Activated CD4-positive, CD25-positive, alpha-beta regulatory T cell treated with anti-CD3 and anti-CD28 coated beads, Interleukin-2, amount 50 U/mL, for 16 hours (primary cell): ENCODE measurements around the gene ALKBH5.

ENCODE experiments used
- DNase-seq: peaks from one replicate; pipeline ENCODE4 v3.0.0-alpha.2; 2020; ENCODE audit warnings: low read depth, low spot score

ALKBH5 gene

DNA sequence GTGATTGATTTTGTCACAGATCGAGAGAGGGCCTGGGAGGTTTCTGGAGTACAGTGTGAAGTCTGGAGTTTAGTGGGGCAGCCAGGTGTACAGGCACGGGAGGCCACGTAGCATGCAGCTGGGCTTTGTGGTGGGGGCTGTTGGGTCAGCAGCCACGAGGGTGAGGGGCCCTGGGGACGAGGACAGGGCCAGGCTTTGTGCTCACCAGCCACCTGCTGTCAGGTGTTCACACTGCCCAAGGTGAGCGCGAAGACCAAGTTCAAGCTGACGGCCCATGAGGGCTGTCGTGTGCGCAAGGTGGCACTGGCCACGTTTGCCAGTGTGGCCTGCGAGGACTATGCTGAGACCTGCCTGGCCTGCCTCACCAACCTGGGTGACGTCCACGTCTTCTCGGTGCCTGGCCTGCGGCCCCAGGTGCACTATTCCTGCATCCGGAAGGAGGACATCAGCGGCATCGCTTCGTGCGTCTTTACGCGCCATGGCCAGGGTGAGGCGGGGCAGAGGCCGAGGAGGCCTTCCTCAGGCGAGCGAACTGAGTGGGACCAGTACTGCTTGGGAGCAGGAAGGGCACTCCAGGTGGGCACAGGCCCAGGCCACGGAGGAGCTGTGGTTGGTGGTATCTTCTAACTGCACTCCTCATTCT is 57.7 kb downstream of the ALKBH5 start:
- no peak for DNase-seq

DNA sequence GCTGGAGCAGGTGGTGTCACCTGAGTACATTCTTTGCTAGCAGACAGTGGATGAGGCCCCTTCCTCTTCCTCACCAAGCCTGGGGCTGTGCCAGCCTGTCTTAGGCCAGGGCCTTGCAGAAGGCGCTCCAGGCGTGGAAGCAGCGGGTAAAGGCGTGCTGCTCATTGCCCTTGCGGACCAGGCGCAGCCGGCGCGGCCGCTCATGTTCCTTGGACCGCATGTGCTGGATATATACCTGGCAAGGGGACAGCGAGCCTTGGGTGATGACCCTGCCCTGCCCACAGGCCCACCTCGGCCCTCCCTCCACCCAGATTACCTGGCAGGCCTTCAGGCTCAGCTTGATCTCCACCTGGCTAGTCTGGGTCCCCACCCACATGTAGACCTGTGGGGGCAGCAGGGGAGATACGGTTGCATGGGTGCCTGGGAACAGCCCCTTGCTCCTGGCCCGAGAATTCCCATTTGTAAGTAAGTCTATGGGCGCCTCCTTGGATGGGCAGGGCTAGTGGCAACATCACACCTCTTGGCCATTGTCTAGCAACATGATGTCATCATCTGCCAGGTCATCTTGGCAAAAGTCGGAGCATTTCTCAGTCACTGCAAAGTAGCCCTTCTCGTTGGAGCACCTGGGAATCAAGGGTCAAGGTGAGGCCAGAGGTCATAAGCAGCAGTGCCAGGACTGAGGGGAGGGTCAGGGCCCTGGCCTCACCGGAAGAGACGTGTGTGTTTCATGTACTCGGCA is 61.6 kb downstream of the ALKBH5 start:
- no peak for DNase-seq

- DNase-seq: no peak
These were observed 62.6 kb downstream of the ALKBH5 start for GRCh38 chr17:18246109-18246725.

- DNase-seq: no peak
These were observed 63.4 kb downstream of the ALKBH5 start for GRCh38 chr17:18246880-18247612.

DNA sequence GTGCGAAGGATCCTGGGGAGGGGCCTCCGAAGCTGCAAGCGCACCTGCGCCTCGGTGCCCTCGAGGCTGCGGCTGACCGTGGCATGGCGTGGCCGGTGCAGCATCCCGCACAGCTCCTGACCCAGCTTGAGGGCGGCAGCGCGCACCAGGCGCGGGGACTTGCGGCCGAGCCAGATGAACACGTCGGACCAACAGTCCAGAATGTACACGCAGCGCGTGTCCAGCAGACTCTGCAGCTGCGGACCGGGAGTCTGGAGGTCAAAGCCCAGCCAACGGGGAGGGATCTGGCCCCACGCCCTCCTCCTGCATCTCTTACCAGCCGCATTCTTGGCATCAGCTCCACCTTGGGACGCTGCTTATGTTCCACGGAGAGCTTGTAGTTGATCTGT is 64.0 kb downstream of the ALKBH5 start:
- DNase-seq: no peak

DNA sequence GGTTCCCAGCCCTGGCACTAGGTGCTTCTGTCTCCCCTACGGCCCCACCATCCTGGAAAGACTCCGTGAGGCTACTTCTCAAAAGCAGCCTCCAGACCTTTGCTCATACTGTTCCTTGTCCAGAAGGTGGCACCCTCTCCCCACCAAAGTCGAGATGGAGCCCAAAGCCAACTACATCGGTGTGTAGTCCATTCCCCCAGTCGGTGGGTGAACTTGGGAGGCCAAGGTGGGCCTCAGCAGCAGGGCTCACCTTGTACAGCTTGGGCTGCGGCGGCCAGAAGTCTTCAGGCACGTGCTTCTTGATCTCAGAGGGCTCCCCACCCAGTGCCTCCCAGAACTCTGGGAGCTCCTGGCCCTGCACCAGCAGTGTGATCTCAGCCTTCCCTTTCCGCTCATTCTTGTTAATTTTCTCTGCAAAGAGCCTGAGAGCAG is 64.7 kb downstream of the ALKBH5 start:
- DNase-seq: peak; percentile 34

DNA sequence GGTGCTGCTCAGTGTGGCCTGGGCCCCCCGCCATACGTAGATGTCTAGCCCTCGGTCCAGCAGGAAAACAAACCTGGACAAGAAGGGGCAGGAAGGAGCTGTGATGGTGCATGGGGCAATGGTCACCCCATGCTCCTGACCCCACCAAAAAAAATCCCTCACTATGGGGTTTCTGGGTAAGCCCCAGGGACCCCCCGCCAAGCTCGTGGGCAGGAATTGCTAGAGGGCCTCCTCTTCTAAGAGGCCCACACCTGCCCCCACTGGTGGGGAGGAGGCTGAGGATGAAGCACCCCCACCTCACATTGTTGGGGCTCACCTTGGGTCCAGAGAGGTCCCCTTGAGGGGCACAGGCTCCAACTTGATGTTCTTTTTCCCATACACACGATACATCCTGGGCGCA is 65.2 kb downstream of the ALKBH5 start:
- DNase-seq: no peak

GRCh38 chr17:18250259-18250658 is 66.6 kb downstream of the ALKBH5 start:
- DNase-seq: no peak

- DNase-seq: no peak
These were observed 67.1 kb downstream of the ALKBH5 start for GRCh38 chr17:18250708-18251107.

GRCh38 chr17:18251204-18251603 is 67.6 kb downstream of the ALKBH5 start:
- DNase-seq: no peak

DNA sequence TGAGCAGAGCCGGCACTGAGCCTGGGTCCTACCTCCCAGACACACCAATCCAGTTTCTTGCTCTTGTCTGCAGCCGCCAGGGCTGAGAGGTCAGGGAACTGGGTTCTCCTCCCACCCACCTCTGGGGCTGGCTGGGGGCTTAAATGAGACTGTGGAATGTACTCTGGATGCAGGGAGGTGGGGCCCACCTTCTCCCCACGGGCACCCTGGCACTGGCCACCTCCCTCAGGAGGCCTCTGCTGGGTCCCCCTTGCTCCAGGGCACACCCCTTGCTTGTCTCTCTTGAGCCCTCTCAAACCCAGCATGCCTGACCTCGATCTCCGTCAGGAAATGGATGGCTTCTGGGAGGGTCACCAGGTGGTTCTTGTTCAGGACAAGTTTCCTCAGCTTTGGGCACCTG is 68.5 kb downstream of the ALKBH5 start:
- no peak for DNase-seq

GRCh38 chr17:18253187-18253884 is 69.7 kb downstream of the ALKBH5 start:
- DNase-seq: no peak

GRCh38 chr17:18253947-18254821 is 70.6 kb downstream of the ALKBH5 start:
- DNase-seq: no peak

GRCh38 chr17:18254888-18255649 is 71.4 kb downstream of the ALKBH5 start:
- no peak for DNase-seq

- no peak for DNase-seq
These were observed 72.7 kb downstream of the ALKBH5 start for GRCh38 chr17:18256351-18256750.

DNA sequence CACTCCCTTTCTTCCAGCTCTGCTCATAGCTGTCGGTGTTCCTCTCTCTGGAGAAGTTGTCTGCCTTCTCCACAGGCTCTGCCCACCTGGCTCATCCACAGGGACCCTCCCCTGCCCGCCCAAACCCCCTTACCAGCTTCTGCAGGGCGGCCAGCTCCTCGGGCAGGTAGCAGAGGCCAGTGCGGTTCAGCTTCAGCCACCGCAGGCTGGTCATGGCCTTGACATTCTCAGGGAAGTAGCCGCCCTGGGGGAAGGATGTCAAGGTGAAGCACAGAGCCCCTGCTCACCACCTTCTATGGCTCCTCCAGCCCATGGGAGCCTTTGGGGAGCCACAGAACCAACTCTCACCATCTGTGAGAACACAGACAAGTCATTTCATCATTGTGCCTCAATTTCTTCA is 73.1 kb downstream of the ALKBH5 start:
- DNase-seq: no peak

- no peak for DNase-seq
These were observed 73.8 kb downstream of the ALKBH5 start for GRCh38 chr17:18257268-18257981.

GRCh38 chr17:18257982-18258355 is 74.3 kb downstream of the ALKBH5 start:
- DNase-seq: no peak

- DNase-seq: peak; percentile 38
These were observed 74.9 kb downstream of the ALKBH5 start, which contains the start of gene FLII for GRCh38 chr17:18258356-18259038. Gene FLII (minus strand): TSS chr17:18258738. CDS start chr17:18258690, 48 bp downstream.
